B cell (primary cell): ENCODE measurements around the gene CHST9.

ENCODE experiments used
- CTCF ChIP-seq: fragments of 200-600 bp; IDR thresholded peaks from one replicate; pipeline ENCODE4 v1.8.0; 2022; ENCODE audit warnings: antibody characterized with exemption, mild to moderate bottlenecking
- EZH2 ChIP-seq: IDR thresholded peaks from 2 replicates; pipeline ENCODE4 v1.6.1; 2012; ENCODE audit warnings: borderline replicate concordance, low read depth, mild to moderate bottlenecking, moderate library complexity, low read length; ENCODE audit not compliant: insufficient read depth, poor library complexity, severe bottlenecking

GRCh38 chr18:26875040-26875654 lies 310.0 kb downstream of the CHST9 start:
- TF ChIP-seq CTCF (no peak), EZH2 (no peak)
